ENCODE measurements around the gene STK10. TPM values are rescaled to one million over a fixed set of nuclear protein-coding genes. Genes with fewer than 3 reads are reported as not detected.

Gene STK10
- total and polyA plus RNA-seq, 9 of the 15 experiments (the other 6 are each of a cell fraction or from before 2014, with no cell fraction given), result 0.30 to 6.7 (median 2.4) TPM

GRCh38 chr5:172048539-172049101 is 139.4 kb downstream of the STK10 start:
- FAIRE-seq, result no peak
- H4K20me1 ChIP-seq (replicated peaks; ENCODE audit: control insufficient read depth, insufficient read depth, low read length), result no peaks in the 10 kb centered on the region
- no peak overlapping the region for H3K4me2 ChIP-seq (ENCODE audit: insufficient read depth, low read length)
- intact Hi-C loops (cut with micrococcal nuclease), result loop anchor here (10.0 kb wide), 2 partner anchors 274 to 414 kb away; no protein-coding TSS in a partner anchor
- no peaks in the 10 kb centered on the region for H3K79me2 ChIP-seq (ENCODE audit: control insufficient read depth, insufficient read depth, low read length)
- peaks cover 10 to 12% of the 10 kb centered on the region in 2 experiments; a peak in 4 of 5 replicates for H3K4me1 ChIP-seq (replicated peaks in 1 of 2; ENCODE audit: control insufficient read depth in 2 of 2, insufficient read depth in 2 of 2, low read length in 2 of 2)
- H3K9me3 ChIP-seq (replicated peaks; ENCODE audit: control insufficient read depth, insufficient read depth, low read depth, low read length), result no peaks in the 10 kb centered on the region
- ATAC-seq, result no peak
- no TSS peak for BruUV-seq (replicated peaks)
- H3K9me1 ChIP-seq (ENCODE audit: control insufficient read depth, insufficient read depth, low read length), result no peaks in the 10 kb centered on the region
- H3K4me3 ChIP-seq, result no peak overlapping the region
- WGBS (ENCODE audit: insufficient coverage, low coverage, missing lambda C conversion rate), result 59% methylated on average over 12 of the region's 12 CpGs
- ChIA-PET CTCF (ENCODE audit: low intra/inter-chr PET ratio) (no interaction called here), POLR2A (interaction anchor here (0.6 kb wide), 1 partner anchor 266 kb away, joined by 3 read pairs; no protein-coding TSS in a partner anchor)
- no peak for DNase-seq (ENCODE audit: extremely low read depth in 1 of 4, low spot score in 3 of 4)
- TF ChIP-seq MLX (CRISPR knock-in tag; conservative IDR thresholded peaks at IDR 0.05) (no peak), SRSF7 (optimal IDR thresholded peaks at IDR 0.05; ENCODE audit: low read depth, low read length) (no peak), ZNF316 (IDR thresholded peaks at IDR 0.05) (no peak), MYNN (IDR thresholded peaks at IDR 0.05) (no peak), MYNN (CRISPR knock-in tag; IDR thresholded peaks at IDR 0.05) (no peak), ETV5 (CRISPR knock-in tag; IDR thresholded peaks at IDR 0.05; ENCODE audit: low read depth) (no peak), FOXJ2 (tag; IDR thresholded peaks at IDR 0.05) (no peak), TCF7L2 (IDR thresholded peaks at IDR 0.05; ENCODE audit: low read depth, low read length) (no peak), CREB5 (CRISPR knock-in tag; IDR thresholded peaks at IDR 0.05) (no peak), CBFA2T2 (conservative IDR thresholded peaks at IDR 0.05) (no peak)
- peaks cover 0 to 5% of the 10 kb centered on the region in 2 experiments; a peak in 2 of 5 replicates for H3K27me3 ChIP-seq (ENCODE audit: control insufficient read depth in 2 of 2, insufficient read depth in 2 of 2, low read length in 2 of 2)
- H3K27ac ChIP-seq (ENCODE audit: extremely low read depth, low read depth, low read length), result no peak overlapping the region
- H3K36me3 ChIP-seq (ENCODE audit: control insufficient read depth, insufficient read depth, low read length), result no peaks in the 10 kb centered on the region
- H3K9ac ChIP-seq (ENCODE audit: insufficient read depth in 1 of 2, low read depth in 2 of 2, low read length in 2 of 2), result no peak overlapping the region
- in situ Hi-C loops (cut with MboI), result no loop called here
- no peak overlapping the region for H2AFZ ChIP-seq (ENCODE audit: low read depth, low read length)
